Stimulated activated CD8-positive, alpha-beta memory T cell treated with anti-CD3 and anti-CD28 coated beads, Interleukin-4, amount 100 ng/mL, for 24 hours (primary cell): Measurements from ENCODE around the gene RXRG.

Experiments used
- DNase-seq: peaks from one replicate; pipeline ENCODE4 v3.0.0-alpha.2; 2020; ENCODE audit warnings: low read depth

The RXRG gene

GRCh38 chr1:165408518-165408917, 36.4 kb downstream of the RXRG start:
- DNase-seq: no peak

GRCh38 chr1:165407398-165407797, 37.5 kb downstream of the RXRG start:
- no peak for DNase-seq

DNA sequence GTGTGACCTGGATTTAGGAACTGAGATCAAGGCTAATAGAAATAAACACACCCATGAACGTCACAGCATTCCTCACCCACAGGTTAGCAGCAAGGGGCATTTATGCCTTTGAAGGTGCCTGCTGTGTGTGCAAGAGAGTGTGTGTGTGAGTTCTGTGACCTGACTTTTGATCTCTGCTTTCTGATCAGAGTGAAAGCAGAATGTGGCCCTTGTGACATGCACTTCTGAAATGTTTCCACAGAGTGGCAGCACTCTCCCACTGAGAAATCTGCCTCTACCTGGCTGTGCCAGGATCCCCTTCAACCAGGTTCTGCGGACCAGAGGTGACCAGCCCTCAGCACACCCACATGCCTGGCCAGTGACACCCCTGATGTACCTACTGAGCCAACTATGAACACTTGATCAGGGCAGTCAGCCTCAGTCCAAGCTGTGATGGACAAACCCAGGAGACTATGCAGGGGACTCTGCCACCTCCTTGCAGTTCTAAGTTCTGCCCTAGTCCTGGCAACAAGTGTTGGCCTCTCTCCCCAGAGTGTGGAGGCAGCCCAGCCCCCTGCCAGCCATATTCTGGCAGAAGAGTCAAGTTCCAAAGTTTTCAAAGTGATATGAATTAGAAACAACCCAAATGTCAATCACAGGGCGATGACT, 41.0 kb downstream of the RXRG start:
- no peak for DNase-seq

GRCh38 chr1:165402517-165403111, 42.3 kb downstream of the RXRG start:
- no peak for DNase-seq

GRCh38 chr1:165397944-165398343, 47.0 kb downstream of the RXRG start:
- no peak for DNase-seq

DNA sequence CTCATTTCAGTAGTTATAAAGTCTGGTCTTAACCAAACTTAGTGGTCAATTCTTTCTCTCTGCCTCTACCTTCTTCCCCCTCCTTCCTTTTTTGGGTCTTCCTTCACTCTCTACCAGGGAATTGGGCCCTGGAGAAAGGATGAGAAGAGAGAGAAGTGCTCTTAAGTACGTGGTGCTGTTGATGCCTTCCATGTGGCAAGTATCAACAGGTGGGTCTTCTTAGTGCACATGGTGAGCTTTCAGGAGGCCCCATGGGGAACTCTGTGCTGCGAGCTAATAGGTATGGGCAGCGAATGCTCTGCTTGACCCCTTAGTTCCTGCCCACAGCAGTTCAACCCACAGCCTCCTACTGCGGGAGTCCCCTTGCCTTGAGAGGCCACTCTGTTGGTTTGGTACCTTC, 49.0 kb downstream of the RXRG start:
- no peak for DNase-seq

GRCh38 chr1:165395478-165395877, 49.4 kb downstream of the RXRG start:
- no peak for DNase-seq

- peak; percentile 81 for DNase-seq
Observed at GRCh38 chr1:165392634-165393571, 52.0 kb downstream of the RXRG start.

DNA sequence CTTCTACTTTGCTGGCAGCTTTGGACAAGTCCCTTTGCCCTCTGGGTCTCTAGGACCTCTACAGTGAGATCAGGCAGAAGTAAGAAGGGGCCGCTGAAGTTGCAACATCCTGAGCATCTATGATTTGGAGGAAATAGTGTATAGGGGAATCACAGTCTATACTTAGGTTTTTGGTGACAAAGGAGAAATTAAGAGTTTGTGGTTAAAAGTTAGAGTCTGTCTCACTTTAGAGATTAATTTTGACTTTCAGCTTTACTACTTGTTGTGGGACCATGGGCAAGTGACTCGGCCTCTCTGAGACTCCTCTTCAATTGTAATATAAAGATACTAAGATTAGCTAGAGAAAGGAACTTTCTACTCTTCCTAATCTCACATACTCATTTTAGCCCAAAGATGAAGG, 55.3 kb downstream of the RXRG start:
- DNase-seq: no peak

- DNase-seq: no peak
Observed at GRCh38 chr1:165387961-165388360, 57.0 kb downstream of the RXRG start.

DNA sequence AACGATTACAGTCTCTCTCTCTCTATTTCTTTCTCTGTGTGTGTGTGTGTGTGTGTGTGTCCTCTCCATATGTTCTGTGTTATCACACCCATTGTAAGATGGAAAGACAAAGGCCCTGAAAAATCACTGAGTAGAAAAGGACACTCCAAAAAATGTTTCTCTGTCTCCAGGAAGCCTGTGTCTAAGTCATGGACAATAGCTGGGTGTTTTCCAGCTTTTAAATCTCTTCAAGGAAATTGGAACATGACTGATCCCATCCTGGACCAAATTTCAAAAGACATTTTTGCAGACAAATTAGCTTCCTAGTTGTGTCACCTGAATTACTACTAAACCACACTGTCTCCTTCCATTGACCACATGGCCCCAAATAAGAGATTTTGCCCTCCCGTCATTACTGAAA, 57.4 kb downstream of the RXRG start:
- DNase-seq: no peak

GRCh38 chr1:165383599-165384405, 61.1 kb downstream of the RXRG start:
- DNase-seq: no peak

GRCh38 chr1:165383067-165383466, 61.9 kb downstream of the RXRG start:
- no peak for DNase-seq

GRCh38 chr1:165381745-165382505, 63.0 kb downstream of the RXRG start:
- no peak for DNase-seq

DNA sequence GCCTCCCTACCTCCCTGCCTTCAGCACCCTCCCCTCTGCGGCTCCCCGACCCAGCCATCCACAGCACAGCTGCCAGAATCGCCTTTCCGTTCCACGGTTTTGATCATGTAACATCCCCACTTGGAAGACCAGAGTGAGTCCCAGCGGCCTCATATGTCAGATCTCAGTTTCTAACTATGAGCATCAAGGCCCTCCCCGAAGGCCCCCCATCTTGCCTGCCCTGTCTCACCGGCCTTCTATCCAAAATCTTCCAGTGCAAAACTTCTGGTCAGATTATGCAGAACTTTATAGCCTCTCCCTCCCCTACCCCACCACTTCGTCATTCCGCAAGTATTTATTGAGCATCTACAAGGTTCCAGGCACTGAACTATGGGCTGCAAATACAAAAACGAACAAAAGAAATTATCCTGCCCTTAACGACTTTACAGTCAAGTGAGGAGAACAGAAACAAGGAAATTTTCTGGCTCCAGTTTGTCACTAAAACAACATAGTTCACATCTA, 68.1 kb downstream of the RXRG start:
- no peak for DNase-seq

DNA sequence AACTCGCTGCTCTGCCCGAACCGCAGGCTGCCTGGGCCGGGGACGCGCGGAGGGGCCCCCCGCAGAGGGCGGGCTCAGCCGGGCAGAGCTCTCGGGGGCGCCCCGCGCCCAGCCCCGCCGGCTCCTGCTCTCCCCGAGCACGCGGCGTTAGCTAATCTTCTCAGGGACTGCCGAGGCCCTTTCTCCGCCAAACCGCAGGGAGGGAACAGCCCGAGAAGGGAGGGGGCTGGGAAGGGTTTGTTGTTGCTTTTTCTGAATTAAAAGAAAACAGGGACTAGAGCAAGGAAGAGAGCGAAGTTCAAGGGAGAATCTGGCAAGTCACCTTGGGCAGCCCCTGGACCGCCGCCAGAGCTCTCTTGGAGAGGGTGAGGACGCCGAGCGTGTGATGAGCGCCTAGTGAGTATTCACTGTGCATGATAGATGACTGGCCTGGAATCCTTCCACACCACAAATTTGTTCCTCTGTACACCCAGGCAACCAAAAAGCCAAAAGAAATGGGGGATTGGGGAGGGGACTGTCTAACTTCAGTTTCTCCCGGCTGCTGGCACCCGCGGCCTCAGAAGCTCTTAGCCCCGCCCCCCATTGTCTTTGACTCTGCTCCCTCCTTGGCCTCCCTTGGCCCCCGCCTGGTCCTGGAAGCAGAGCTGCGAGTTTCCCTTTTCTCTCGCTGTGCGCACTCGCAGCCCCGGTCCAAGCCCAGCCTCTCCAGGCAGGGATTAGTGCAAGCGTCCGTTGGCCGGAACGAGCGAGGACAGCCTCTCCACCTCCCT, 68.7 kb downstream of the RXRG start:
- no peak for DNase-seq

DNA sequence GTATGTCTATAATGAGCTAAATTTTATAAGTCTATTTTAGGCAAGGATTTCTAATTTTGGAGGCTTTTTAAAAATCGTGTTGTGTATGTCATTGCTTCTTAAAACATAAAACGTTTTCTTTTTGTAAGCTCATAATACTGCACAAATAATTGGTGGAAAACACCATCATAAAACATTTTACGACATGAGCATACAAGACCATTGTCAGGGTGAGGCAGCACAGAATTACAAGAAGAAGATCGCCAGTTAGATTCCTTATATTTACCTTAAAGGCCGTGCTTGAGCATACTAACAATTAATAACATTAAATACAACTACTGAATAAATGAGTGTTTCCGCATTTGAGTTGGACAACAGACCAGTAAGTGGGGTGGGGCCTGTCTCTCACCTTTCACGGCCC, 69.3 kb downstream of the RXRG start:
- no peak for DNase-seq

DNA sequence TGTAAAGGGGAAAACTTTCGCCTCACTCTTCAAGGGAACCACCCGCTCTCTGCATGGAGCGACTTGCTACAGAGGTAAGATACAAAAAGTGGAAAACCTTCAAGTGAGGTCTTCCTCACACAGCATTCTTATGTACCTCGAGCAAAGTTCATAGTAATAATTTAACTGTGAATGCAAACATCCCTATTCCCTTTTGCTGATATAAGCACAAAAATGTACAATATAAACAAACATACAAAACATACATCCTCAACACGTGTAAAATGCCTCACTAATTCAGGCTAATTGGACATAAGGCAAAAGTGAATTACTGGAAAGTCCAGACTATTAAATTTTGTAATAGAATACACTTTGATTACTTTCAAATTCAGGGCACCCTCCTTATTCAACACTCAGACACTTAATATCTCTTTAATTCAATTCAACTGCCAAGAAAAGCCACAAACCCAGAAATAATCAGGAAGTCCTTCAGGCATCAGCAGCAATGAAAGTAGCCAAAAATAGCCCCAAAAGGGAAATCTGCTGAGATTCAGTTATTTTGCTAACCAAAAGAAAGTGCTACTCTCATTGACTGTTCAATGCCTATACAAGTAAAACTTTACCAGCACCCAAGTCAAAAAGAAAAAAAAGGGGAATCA, 73.2 kb downstream of the RXRG start:
- DNase-seq: no peak

GRCh38 chr1:165369255-165369848, 75.6 kb downstream of the RXRG start:
- peak; percentile 33 for DNase-seq
